ENCODE measurements around the gene ADCY2. TPM values are rescaled to one million over a fixed set of nuclear protein-coding genes. Genes with fewer than 3 reads are reported as not detected.

Gene ADCY2
- total RNA-seq, 2 experiments from 2014 or later: not detected

- DNase-seq: no peak
- Mint-ChIP-seq H3K27me3 (no peaks in the 10 kb centered on the region), H3K9me3 (no peaks in the 10 kb centered on the region), H3K36me3 (ENCODE audit: low read depth) (no peaks in the 10 kb centered on the region), H3K4me3 (no peak overlapping the region), H3K4me1 (ENCODE audit: low read depth) (no peaks in the 10 kb centered on the region), H3K27ac (no peak overlapping the region)
- intact Hi-C loops (cut with micrococcal nuclease): no loop called here
- ATAC-seq: no peak
- no peak for TF ChIP-seq CTCF (IDR thresholded peaks at IDR 0.05)
- CTCF ChIA-PET: no interaction called here
- POLR2A ChIA-PET: no interaction called here
These were observed 294.6 kb downstream of the ADCY2 start for GRCh38 chr5:7690557-7690956.

- no peaks in the 10 kb centered on the region for H3K36me3 Mint-ChIP-seq (ENCODE audit: low read depth)
- DNase-seq: no peak
These were observed 309.3 kb downstream of the ADCY2 start for GRCh38 chr5:7705261-7705660.

GRCh38 chr5:7705736-7706135 is 309.8 kb downstream of the ADCY2 start:
- no peak for DNase-seq
- POLR2A ChIA-PET: no interaction called here
- Mint-ChIP-seq H3K9me3 (no peaks in the 10 kb centered on the region), H3K36me3 (ENCODE audit: low read depth) (no peaks in the 10 kb centered on the region), H3K27me3 (no peaks in the 10 kb centered on the region), H3K4me3 (no peak overlapping the region), H3K27ac (no peak overlapping the region), H3K4me1 (ENCODE audit: low read depth) (no peaks in the 10 kb centered on the region)
- CTCF ChIA-PET: no interaction called here
- intact Hi-C loops (cut with micrococcal nuclease): no loop called here
- TF ChIP-seq CTCF (IDR thresholded peaks at IDR 0.05): no peak
- no peak for ATAC-seq

More at GRCh38 chr5:7705261-7705660, 309.3 kb downstream of the ADCY2 start:
- intact Hi-C loops (cut with micrococcal nuclease): no loop called here
- Mint-ChIP-seq H3K27me3 (no peaks in the 10 kb centered on the region), H3K4me3 (no peak overlapping the region), H3K9me3 (no peaks in the 10 kb centered on the region), H3K4me1 (ENCODE audit: low read depth) (no peaks in the 10 kb centered on the region), H3K27ac (no peak overlapping the region)
- no peak for ATAC-seq
- no peak for TF ChIP-seq CTCF (IDR thresholded peaks at IDR 0.05)
- CTCF ChIA-PET: no interaction called here
- POLR2A ChIA-PET: no interaction called here

- Mint-ChIP-seq H3K9me3 (no peaks in the 10 kb centered on the region), H3K27me3 (no peaks in the 10 kb centered on the region), H3K27ac (no peak overlapping the region), H3K4me3 (no peak overlapping the region), H3K36me3 (ENCODE audit: low read depth) (no peaks in the 10 kb centered on the region), H3K4me1 (ENCODE audit: low read depth) (no peaks in the 10 kb centered on the region)
- no peak for TF ChIP-seq CTCF (IDR thresholded peaks at IDR 0.05)
- ATAC-seq (no peak), DNase-seq (no peak)
- intact Hi-C loops (cut with micrococcal nuclease): no loop called here
- ChIA-PET CTCF (no interaction called here), POLR2A (no interaction called here)
These were observed 310.3 kb downstream of the ADCY2 start for GRCh38 chr5:7706256-7706655.

- H3K4me1 Mint-ChIP-seq (ENCODE audit: low read depth): no peaks in the 10 kb centered on the region
- intact Hi-C loops (cut with micrococcal nuclease): no loop called here
- no peaks in the 10 kb centered on the region for H3K27me3 Mint-ChIP-seq
- H3K9me3 Mint-ChIP-seq: no peaks in the 10 kb centered on the region
- no peak for TF ChIP-seq CTCF (IDR thresholded peaks at IDR 0.05)
- H3K4me3 Mint-ChIP-seq: no peak overlapping the region
- DNase-seq (no peak), ATAC-seq (no peak)
- POLR2A ChIA-PET: no interaction called here
- H3K36me3 Mint-ChIP-seq (ENCODE audit: low read depth): no peaks in the 10 kb centered on the region
- CTCF ChIA-PET: interaction anchor here (0.6 kb wide), 1 partner anchor 33 kb away, joined by 3 read pairs; no protein-coding TSS in a partner anchor
- H3K27ac Mint-ChIP-seq: no peak overlapping the region
These were observed 318.2 kb downstream of the ADCY2 start for GRCh38 chr5:7714119-7714518.

All from activated CD8-positive, alpha-beta T cell treated with anti-CD3 and anti-CD28 coated beads for 36 hours (primary cell).